NCI-H187 treated with DMSO at 0.1 percent for 48 hours (cell line): ENCODE results near the gene MVB12A.

Experiments
- DNase-seq: peaks from one replicate; lab custom pipeline; 2025; lab: John Stamatoyannopoulos, UW

The MVB12A gene

GRCh38 chr19:17419621-17420474 is at the start of gene MVB12A:
Gene MVB12A (plus strand): TSS chr19:17420047. CDS start chr19:17420136, 89 bp downstream.
- peak; percentile 65 for DNase-seq

- DNase-seq: no peak
Measured at GRCh38 chr19:17376935-17377600, 42.8 kb upstream of the MVB12A start, which contains the start of gene PLVAP. Gene PLVAP (minus strand): TSS chr19:17377342. CDS start chr19:17377288, 54 bp downstream.

- no peak for DNase-seq
Measured at GRCh38 chr19:17378271-17378670, 41.6 kb upstream of the MVB12A start.

- no peak for DNase-seq
Measured at GRCh38 chr19:17379221-17379631, 40.6 kb upstream of the MVB12A start.

- DNase-seq: no peak
Measured at GRCh38 chr19:17380426-17381138, 39.3 kb upstream of the MVB12A start.

GRCh38 chr19:17385878-17386611 is 33.8 kb upstream of the MVB12A start:
- DNase-seq: no peak

GRCh38 chr19:17389288-17389687 is 30.6 kb upstream of the MVB12A start:
- no peak for DNase-seq

- DNase-seq: no peak
Measured at GRCh38 chr19:17389957-17390664, 29.7 kb upstream of the MVB12A start.

GRCh38 chr19:17390665-17391370 is 29.0 kb upstream of the MVB12A start:
- peak; percentile 18 for DNase-seq

GRCh38 chr19:17391371-17392151 is 28.3 kb upstream of the MVB12A start:
- no peak for DNase-seq

- no peak for DNase-seq
Measured at GRCh38 chr19:17393002-17393401, 26.8 kb upstream of the MVB12A start.

- DNase-seq: no peak
Measured at GRCh38 chr19:17393914-17394313, 25.9 kb upstream of the MVB12A start, which contains the start of gene CCDC194. Gene CCDC194 (minus strand): TSS chr19:17394196. CDS start chr19:17394158, 38 bp downstream.

- DNase-seq: no peak
Measured at GRCh38 chr19:17394891-17395415, 24.9 kb upstream of the MVB12A start.

GRCh38 chr19:17398902-17399527 is 20.8 kb upstream of the MVB12A start:
- no peak for DNase-seq

- no peak for DNase-seq
Measured at GRCh38 chr19:17401628-17402027, 18.2 kb upstream of the MVB12A start.

GRCh38 chr19:17402982-17403855 is 16.6 kb upstream of the MVB12A start:
- DNase-seq: no peak

- no peak for DNase-seq
Measured at GRCh38 chr19:17404015-17404414, 15.8 kb upstream of the MVB12A start.
